Activated T-cell treated with anti-CD3 and anti-CD28 coated beads, Interleukin-2, amount 50 U/mL, for 24 hours (primary cell): ENCODE results near the gene GUCA2A.

Experiments used
- DNase-seq: peaks from one replicate; pipeline ENCODE4 v3.0.0-alpha.2; 2020
- H3K27ac Mint-ChIP-seq: 2 replicates; pipeline ENCODE4 v1.8.0; 2020; ENCODE audit warnings: mild to moderate bottlenecking, mixed read lengths
- H3K27me3 Mint-ChIP-seq: 2 replicates; pipeline ENCODE4 v1.8.0; 2020; ENCODE audit warnings: mixed read lengths
- H3K36me3 Mint-ChIP-seq: 2 replicates; pipeline ENCODE4 v1.8.0; 2020; ENCODE audit warnings: low read depth, mixed read lengths
- H3K4me1 Mint-ChIP-seq: 2 replicates; pipeline ENCODE4 v1.8.0; 2020; ENCODE audit warnings: low read depth, mixed read lengths
- H3K4me3 Mint-ChIP-seq: 2 replicates; pipeline ENCODE4 v1.8.0; 2020; ENCODE audit warnings: mild to moderate bottlenecking, moderate library complexity, mixed read lengths
- H3K9me3 Mint-ChIP-seq: 2 replicates; pipeline ENCODE4 v1.8.0; 2020; ENCODE audit warnings: mixed read lengths

GUCA2A gene

GRCh38 chr1:42138586-42138985 is 26.0 kb downstream of the GUCA2A start:
- H3K27me3 Mint-ChIP-seq, result peaks cover 8% of the 10 kb centered on the region
- H3K9me3 Mint-ChIP-seq, result no peaks in the 10 kb centered on the region
- no peaks in the 10 kb centered on the region for H3K36me3 Mint-ChIP-seq

GRCh38 chr1:42137766-42138165 is 26.8 kb downstream of the GUCA2A start:
- Mint-ChIP-seq H3K27me3 (peaks cover 8% of the 10 kb centered on the region), H3K4me1 (no peaks in the 10 kb centered on the region)

More at GRCh38 chr1:42138586-42138985, 26.0 kb downstream of the GUCA2A start:
- no peak overlapping the region for H3K27ac Mint-ChIP-seq
- H3K4me1 Mint-ChIP-seq, result peaks cover 6% of the 10 kb centered on the region
- DNase-seq, result no peak
- H3K4me3 Mint-ChIP-seq, result no peak overlapping the region

GRCh38 chr1:42136466-42136865 is 28.1 kb downstream of the GUCA2A start:
- H3K9me3 Mint-ChIP-seq, result no peaks in the 10 kb centered on the region
- no peak overlapping the region for H3K27ac Mint-ChIP-seq
- peaks cover 3% of the 10 kb centered on the region for H3K27me3 Mint-ChIP-seq
- no peaks in the 10 kb centered on the region for H3K36me3 Mint-ChIP-seq
- no peaks in the 10 kb centered on the region for H3K4me1 Mint-ChIP-seq
- DNase-seq, result no peak
- no peak overlapping the region for H3K4me3 Mint-ChIP-seq

More at GRCh38 chr1:42137766-42138165, 26.8 kb downstream of the GUCA2A start:
- no peak overlapping the region for H3K27ac Mint-ChIP-seq
- H3K36me3 Mint-ChIP-seq, result no peaks in the 10 kb centered on the region
- no peak overlapping the region for H3K4me3 Mint-ChIP-seq
- no peak for DNase-seq
- no peaks in the 10 kb centered on the region for H3K9me3 Mint-ChIP-seq

GRCh38 chr1:42135426-42135825 is 29.1 kb downstream of the GUCA2A start:
- no peak overlapping the region for H3K4me3 Mint-ChIP-seq
- no peak for DNase-seq
- no peaks in the 10 kb centered on the region for H3K4me1 Mint-ChIP-seq
- H3K36me3 Mint-ChIP-seq, result no peaks in the 10 kb centered on the region
- H3K27me3 Mint-ChIP-seq, result peaks cover 3% of the 10 kb centered on the region
- no peaks in the 10 kb centered on the region for H3K9me3 Mint-ChIP-seq
- H3K27ac Mint-ChIP-seq, result no peak overlapping the region

GRCh38 chr1:42133809-42134526 is 30.6 kb downstream of the GUCA2A start:
- Mint-ChIP-seq H3K4me1 (no peaks in the 10 kb centered on the region), H3K9me3 (no peaks in the 10 kb centered on the region), H3K27ac (no peak overlapping the region), H3K36me3 (no peaks in the 10 kb centered on the region), H3K4me3 (no peak overlapping the region), H3K27me3 (peaks cover 3% of the 10 kb centered on the region)
- no peak for DNase-seq

GRCh38 chr1:42133390-42133789 is 31.2 kb downstream of the GUCA2A start:
- H3K4me1 Mint-ChIP-seq, result no peaks in the 10 kb centered on the region
- peaks cover 3% of the 10 kb centered on the region for H3K27me3 Mint-ChIP-seq
- H3K4me3 Mint-ChIP-seq, result no peak overlapping the region
- no peak for DNase-seq
- H3K27ac Mint-ChIP-seq, result no peak overlapping the region
- no peaks in the 10 kb centered on the region for H3K9me3 Mint-ChIP-seq
- H3K36me3 Mint-ChIP-seq, result no peaks in the 10 kb centered on the region

GRCh38 chr1:42130061-42130660 is 34.4 kb downstream of the GUCA2A start:
- no peak overlapping the region for H3K27ac Mint-ChIP-seq
- H3K4me3 Mint-ChIP-seq, result no peak overlapping the region
- DNase-seq, result no peak

GRCh38 chr1:42128964-42129363 is 35.6 kb downstream of the GUCA2A start:
- H3K4me1 Mint-ChIP-seq, result no peaks in the 10 kb centered on the region
- H3K27ac Mint-ChIP-seq, result no peak overlapping the region
- no peaks in the 10 kb centered on the region for H3K9me3 Mint-ChIP-seq
- DNase-seq, result no peak
- H3K36me3 Mint-ChIP-seq, result no peaks in the 10 kb centered on the region
- no peak overlapping the region for H3K4me3 Mint-ChIP-seq
- H3K27me3 Mint-ChIP-seq, result no peaks in the 10 kb centered on the region

More at GRCh38 chr1:42130061-42130660, 34.4 kb downstream of the GUCA2A start:
- no peaks in the 10 kb centered on the region for H3K36me3 Mint-ChIP-seq
- H3K9me3 Mint-ChIP-seq, result no peaks in the 10 kb centered on the region
- H3K27me3 Mint-ChIP-seq, result no peaks in the 10 kb centered on the region
- no peaks in the 10 kb centered on the region for H3K4me1 Mint-ChIP-seq

- no peak for DNase-seq
- no peak overlapping the region for H3K27ac Mint-ChIP-seq
- H3K4me3 Mint-ChIP-seq, result no peak overlapping the region
- no peaks in the 10 kb centered on the region for H3K36me3 Mint-ChIP-seq
- peaks cover 1% of the 10 kb centered on the region for H3K27me3 Mint-ChIP-seq
- H3K4me1 Mint-ChIP-seq, result no peaks in the 10 kb centered on the region
- no peaks in the 10 kb centered on the region for H3K9me3 Mint-ChIP-seq
Observed at GRCh38 chr1:42128499-42128898, 36.0 kb downstream of the GUCA2A start.

GRCh38 chr1:42127767-42128166 is 36.8 kb downstream of the GUCA2A start:
- no peak overlapping the region for H3K27ac Mint-ChIP-seq
- H3K4me1 Mint-ChIP-seq, result no peaks in the 10 kb centered on the region
- H3K9me3 Mint-ChIP-seq, result no peaks in the 10 kb centered on the region
- H3K27me3 Mint-ChIP-seq, result peaks cover 6% of the 10 kb centered on the region
- no peak overlapping the region for H3K4me3 Mint-ChIP-seq
- H3K36me3 Mint-ChIP-seq, result no peaks in the 10 kb centered on the region
- no peak for DNase-seq

GRCh38 chr1:42125552-42125951 is 39.0 kb downstream of the GUCA2A start:
- no peak overlapping the region for H3K4me3 Mint-ChIP-seq
- peaks cover 8% of the 10 kb centered on the region for H3K27me3 Mint-ChIP-seq
- no peaks in the 10 kb centered on the region for H3K36me3 Mint-ChIP-seq
- H3K4me1 Mint-ChIP-seq, result no peaks in the 10 kb centered on the region
- no peak overlapping the region for H3K27ac Mint-ChIP-seq
- no peak for DNase-seq
- H3K9me3 Mint-ChIP-seq, result peaks cover 6% of the 10 kb centered on the region

GRCh38 chr1:42122408-42122807 is 42.1 kb downstream of the GUCA2A start:
- Mint-ChIP-seq H3K4me3 (no peak overlapping the region), H3K27ac (no peak overlapping the region), H3K4me1 (no peaks in the 10 kb centered on the region), H3K9me3 (peaks cover 6% of the 10 kb centered on the region), H3K36me3 (no peaks in the 10 kb centered on the region), H3K27me3 (peaks cover 9% of the 10 kb centered on the region)
- DNase-seq, result no peak

- Mint-ChIP-seq H3K36me3 (no peaks in the 10 kb centered on the region), H3K4me1 (no peaks in the 10 kb centered on the region), H3K4me3 (no peak overlapping the region), H3K9me3 (peaks cover 6% of the 10 kb centered on the region), H3K27ac (no peak overlapping the region), H3K27me3 (peaks cover 13% of the 10 kb centered on the region)
- no peak for DNase-seq
Observed at GRCh38 chr1:42118125-42118524, 46.4 kb downstream of the GUCA2A start.

GRCh38 chr1:42117214-42117613 is 47.3 kb downstream of the GUCA2A start:
- peaks cover 4% of the 10 kb centered on the region for H3K9me3 Mint-ChIP-seq
- H3K4me1 Mint-ChIP-seq, result no peaks in the 10 kb centered on the region
- no peak for DNase-seq
- H3K36me3 Mint-ChIP-seq, result no peaks in the 10 kb centered on the region
- H3K4me3 Mint-ChIP-seq, result no peak overlapping the region
- H3K27ac Mint-ChIP-seq, result no peak overlapping the region
- peaks cover 10% of the 10 kb centered on the region for H3K27me3 Mint-ChIP-seq

- no peak overlapping the region for H3K4me3 Mint-ChIP-seq
- H3K9me3 Mint-ChIP-seq, result no peaks in the 10 kb centered on the region
- no peak overlapping the region for H3K27ac Mint-ChIP-seq
- no peaks in the 10 kb centered on the region for H3K4me1 Mint-ChIP-seq
- DNase-seq, result no peak
- no peaks in the 10 kb centered on the region for H3K36me3 Mint-ChIP-seq
- peaks cover 10% of the 10 kb centered on the region for H3K27me3 Mint-ChIP-seq
Observed at GRCh38 chr1:42114229-42114628, 50.3 kb downstream of the GUCA2A start.
